ENCODE measurements around the gene CREB3L2. TPM values are rescaled to one million over a fixed set of nuclear protein-coding genes. Genes with fewer than 3 reads are reported as not detected.

Gene CREB3L2
- polyA plus RNA-seq, 1 of the 3 experiments (the other 2 are of a cell fraction), result 22.9 TPM

DNA sequence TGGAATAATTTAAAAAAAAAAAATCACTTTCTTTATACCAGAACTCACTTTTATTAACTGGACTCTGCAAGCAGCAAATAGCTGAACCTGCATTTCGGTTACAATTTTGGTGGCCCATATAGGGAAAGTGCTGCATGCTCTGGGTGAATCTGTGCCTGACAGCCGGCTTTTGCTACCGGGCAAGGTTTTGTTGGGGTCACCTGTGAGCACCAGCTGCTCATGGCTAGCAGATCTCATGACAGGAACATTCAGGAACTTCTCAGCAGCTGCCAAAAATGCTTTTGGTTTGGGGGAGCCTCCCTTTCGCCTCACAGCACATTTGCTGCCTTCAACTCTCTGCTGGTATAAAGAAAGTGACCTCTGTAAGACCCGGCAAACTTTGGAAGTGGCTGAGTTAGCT is 13.2 kb upstream of the CREB3L2 start:
- Histone ChIP-seq H3K27ac (ENCODE audit: low read depth in 2 of 2, low read length in 1 of 2) (no peak overlapping the region), H3K4me3 (ENCODE audit: low read depth in 2 of 2, low read length in 1 of 2) (no peak overlapping the region), H3K4me2 (no peak overlapping the region), H3K9me2 (no peaks in the 10 kb centered on the region), H3K27me3 (ENCODE audit: insufficient read depth) (no peaks in the 10 kb centered on the region), H3K9ac (no peak overlapping the region), H3F3A (replicated peaks; ENCODE audit: insufficient read depth) (no peaks in the 10 kb centered on the region), H3K36me3 (replicated peaks in 1 of 2; ENCODE audit: control insufficient read depth in 1 of 2, insufficient read depth in 2 of 2, low read length in 1 of 2) (no peaks in the 10 kb centered on the region), H3K4me1 (ENCODE audit: control insufficient read depth in 1 of 2, insufficient read depth in 2 of 2, low read depth in 1 of 2, low read length in 1 of 2) (no peaks in the 10 kb centered on the region), H3K79me2 (ENCODE audit: insufficient read depth) (no peaks in the 10 kb centered on the region), H4K20me1 (ENCODE audit: insufficient read depth) (no peaks in the 10 kb centered on the region), H3K9me3 (no peaks in the 10 kb centered on the region), H2AFZ (ENCODE audit: low read depth) (no peak overlapping the region)
- ChIA-PET POLR2A (no interaction called here), CTCF (interaction anchor here (0.7 to 6.4 kb wide), 7 partner anchors 13 to 723 kb away, joined by 3 to 60 read pairs (median 6); partner anchors contain the start of gene CREB3L2)
- no peak for TF ChIP-seq CHD2 (IDR thresholded peaks at IDR 0.05; ENCODE audit: low read length, partially characterized antibody)
- no peak for TF ChIP-seq GABPA (IDR thresholded peaks at IDR 0.05; ENCODE audit: low read depth)
- TF ChIP-seq, protein P1, sequence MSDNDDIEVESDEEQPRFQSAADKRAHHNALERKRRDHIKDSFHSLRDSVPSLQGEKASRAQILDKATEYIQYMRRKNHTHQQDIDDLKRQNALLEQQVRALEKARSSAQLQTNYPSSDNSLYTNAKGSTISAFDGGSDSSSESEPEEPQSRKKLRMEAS (IDR thresholded peaks at IDR 0.05; ENCODE audit: low read depth), result no peak
- TF ChIP-seq, protein P2, sequence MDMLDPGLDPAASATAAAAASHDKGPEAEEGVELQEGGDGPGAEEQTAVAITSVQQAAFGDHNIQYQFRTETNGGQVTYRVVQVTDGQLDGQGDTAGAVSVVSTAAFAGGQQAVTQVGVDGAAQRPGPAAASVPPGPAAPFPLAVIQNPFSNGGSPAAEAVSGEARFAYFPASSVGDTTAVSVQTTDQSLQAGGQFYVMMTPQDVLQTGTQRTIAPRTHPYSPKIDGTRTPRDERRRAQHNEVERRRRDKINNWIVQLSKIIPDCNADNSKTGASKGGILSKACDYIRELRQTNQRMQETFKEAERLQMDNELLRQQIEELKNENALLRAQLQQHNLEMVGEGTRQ (IDR thresholded peaks at IDR 0.05; ENCODE audit: borderline replicate concordance, low read depth, low read length), result no peak
- TF ChIP-seq TEAD4 (IDR thresholded peaks at IDR 0.05; ENCODE audit: borderline replicate concordance, insufficient read depth), result no peak
- TF ChIP-seq YY1 (IDR thresholded peaks at IDR 0.05; ENCODE audit: low read depth), result no peak
- TF ChIP-seq, protein P3, sequence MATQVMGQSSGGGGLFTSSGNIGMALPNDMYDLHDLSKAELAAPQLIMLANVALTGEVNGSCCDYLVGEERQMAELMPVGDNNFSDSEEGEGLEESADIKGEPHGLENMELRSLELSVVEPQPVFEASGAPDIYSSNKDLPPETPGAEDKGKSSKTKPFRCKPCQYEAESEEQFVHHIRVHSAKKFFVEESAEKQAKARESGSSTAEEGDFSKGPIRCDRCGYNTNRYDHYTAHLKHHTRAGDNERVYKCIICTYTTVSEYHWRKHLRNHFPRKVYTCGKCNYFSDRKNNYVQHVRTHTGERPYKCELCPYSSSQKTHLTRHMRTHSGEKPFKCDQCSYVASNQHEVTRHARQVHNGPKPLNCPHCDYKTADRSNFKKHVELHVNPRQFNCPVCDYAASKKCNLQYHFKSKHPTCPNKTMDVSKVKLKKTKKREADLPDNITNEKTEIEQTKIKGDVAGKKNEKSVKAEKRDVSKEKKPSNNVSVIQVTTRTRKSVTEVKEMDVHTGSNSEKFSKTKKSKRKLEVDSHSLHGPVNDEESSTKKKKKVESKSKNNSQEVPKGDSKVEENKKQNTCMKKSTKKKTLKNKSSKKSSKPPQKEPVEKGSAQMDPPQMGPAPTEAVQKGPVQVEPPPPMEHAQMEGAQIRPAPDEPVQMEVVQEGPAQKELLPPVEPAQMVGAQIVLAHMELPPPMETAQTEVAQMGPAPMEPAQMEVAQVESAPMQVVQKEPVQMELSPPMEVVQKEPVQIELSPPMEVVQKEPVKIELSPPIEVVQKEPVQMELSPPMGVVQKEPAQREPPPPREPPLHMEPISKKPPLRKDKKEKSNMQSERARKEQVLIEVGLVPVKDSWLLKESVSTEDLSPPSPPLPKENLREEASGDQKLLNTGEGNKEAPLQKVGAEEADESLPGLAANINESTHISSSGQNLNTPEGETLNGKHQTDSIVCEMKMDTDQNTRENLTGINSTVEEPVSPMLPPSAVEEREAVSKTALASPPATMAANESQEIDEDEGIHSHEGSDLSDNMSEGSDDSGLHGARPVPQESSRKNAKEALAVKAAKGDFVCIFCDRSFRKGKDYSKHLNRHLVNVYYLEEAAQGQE (IDR thresholded peaks at IDR 0.05; ENCODE audit: low read depth, low read length), result no peak
- TF ChIP-seq FOSL2 (IDR thresholded peaks at IDR 0.05; ENCODE audit: borderline replicate concordance, low read depth), result no peak
- no peak for TF ChIP-seq GATA2 (CRISPR knock-in tag; IDR thresholded peaks at IDR 0.05)
- no peak for TF ChIP-seq NRF1 (IDR thresholded peaks at IDR 0.05; ENCODE audit: low read depth, low read length)
- no peak for TF ChIP-seq NFIC (IDR thresholded peaks at IDR 0.05; ENCODE audit: borderline replicate concordance)
- no peak for TF ChIP-seq ELF1 (IDR thresholded peaks at IDR 0.05)
- no peak for TF ChIP-seq SIN3A (IDR thresholded peaks at IDR 0.05; ENCODE audit: borderline replicate concordance, low read depth, low read length)
- TF ChIP-seq EZH2phosphoT487 (IDR thresholded peaks at IDR 0.05; ENCODE audit: borderline replicate concordance, low read depth), result no peak
- TF ChIP-seq FOXM1 (IDR thresholded peaks at IDR 0.05; ENCODE audit: low read depth), result no peak
- WGBS (ENCODE audit: low lambda C conversion rate), result 75% methylated on average over 5 of the region's 5 CpGs
- DNase-seq, result no peak

Measured in SK-N-SH (cell line).